HG03571 (cell line): Measurements from ENCODE around the gene MANBA.

Experiments
- ATAC-seq: cut with Tn5 transposase; IDR thresholded peaks from one replicate; pipeline ENCODE4 v1.9.1; 2021; ENCODE audit not compliant: unreplicated experiment

MANBA gene

DNA sequence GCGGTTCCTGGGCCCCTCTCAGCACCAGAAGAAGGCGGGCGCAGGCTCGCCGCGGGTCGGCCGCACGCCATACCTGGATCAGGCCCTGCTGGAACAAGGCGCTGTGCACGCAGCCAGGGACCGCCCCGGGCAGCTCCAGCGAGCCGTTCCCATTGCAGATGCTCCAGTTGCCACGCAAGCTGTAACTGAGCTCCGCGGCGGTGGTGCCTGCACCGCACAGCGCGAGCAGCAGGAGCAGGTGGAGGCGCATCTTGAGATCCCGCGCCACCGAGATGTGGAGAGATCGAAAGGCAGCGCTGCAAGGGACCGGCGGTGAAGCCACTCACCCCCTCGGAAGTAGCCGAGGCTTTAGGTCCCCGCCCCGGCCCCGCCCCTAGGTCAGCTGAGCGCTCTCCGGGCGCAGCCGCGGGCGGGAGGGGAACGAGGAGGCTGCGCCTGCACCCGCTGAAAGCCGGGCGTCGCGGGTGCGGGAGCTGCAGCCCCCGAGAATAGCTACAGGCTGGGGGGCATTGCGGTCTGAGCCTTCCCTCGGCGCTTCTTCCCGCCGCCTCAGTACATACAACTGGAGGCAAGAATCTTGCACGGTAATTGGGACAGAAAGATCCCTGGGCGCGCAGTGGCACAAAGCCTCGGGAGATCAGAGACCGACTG lies at the start of gene MANBA:
TSS of gene MANBA (minus strand) at position 324 of the 651 bp plus-strand sequence. CDS start at position 250, 74 bp downstream.
- ATAC-seq = peak; percentile 95

DNA sequence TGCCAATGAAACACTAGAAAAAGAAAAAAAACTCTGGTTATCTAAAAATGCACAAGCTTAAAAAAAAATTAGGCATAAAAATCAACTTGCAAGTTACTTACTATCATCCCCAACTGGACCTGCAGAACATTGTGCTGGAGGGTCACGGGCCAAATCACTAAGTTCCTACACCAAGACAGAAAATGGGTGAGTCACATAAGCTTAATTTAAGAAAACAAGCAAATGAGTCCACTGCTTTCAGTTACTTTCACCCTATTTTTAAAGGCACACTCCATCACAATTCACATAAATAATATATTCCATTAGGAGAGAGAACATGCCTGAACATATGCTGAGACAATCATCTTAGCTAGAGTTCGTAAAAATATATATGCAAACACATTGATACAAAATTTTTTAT lies 48.9 kb upstream of the MANBA start:
- ATAC-seq = no peak

DNA sequence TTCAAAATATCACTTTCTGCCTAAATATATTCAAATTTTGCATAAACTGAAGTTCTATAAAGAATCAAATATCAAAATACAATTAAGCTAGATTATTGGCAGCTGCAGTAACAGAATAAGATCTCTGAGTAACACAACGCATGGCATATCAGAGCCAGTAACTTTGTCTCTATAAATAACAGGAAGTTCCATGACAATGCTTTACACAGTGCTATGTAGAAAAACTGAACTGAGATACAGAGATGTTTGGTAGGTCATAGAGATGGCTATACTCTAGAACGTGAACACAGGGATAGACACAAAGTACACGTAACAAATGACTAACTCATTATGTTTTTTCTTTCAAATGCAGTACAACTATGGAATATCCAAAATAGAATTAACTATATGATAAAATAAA lies 48.4 kb upstream of the MANBA start:
- peak; percentile 57 for ATAC-seq

DNA sequence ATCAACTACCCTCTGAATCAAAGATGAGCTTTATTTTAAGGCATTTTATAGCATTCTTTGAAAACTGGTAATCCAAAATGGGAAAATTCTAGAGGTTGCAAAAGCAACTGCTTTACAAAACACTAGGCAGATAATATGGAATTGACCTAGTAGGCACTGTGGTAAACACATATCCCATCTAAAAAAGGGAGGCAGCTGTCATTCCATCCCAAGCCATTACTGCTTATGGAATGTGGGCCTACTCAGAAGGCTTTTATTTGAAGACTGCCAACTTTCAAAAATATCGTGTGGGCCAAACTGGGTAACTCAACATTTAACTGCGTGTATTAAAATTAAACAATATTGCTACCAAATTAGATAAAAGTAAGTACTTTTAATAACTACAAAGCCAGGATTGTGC lies 47.2 kb upstream of the MANBA start:
- no peak for ATAC-seq

DNA sequence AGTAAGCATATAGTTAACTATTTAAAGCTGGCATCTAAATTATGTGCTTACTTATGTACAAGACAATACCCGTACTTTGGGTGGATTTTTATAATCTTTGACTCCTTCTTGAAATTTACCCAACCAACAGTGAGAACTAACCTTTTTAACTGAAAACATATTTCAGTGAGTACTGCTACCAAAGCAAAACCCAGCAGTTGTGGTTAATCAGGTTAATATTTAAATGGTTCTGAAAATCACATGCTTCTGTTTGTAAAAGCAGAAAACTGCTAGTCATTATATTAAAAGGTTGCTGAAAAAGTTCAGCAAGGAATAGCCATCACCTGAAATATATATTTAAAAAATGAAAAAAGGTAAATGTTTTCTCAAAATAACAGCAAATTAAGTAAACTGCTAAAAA lies 46.6 kb upstream of the MANBA start:
- ATAC-seq = no peak

DNA sequence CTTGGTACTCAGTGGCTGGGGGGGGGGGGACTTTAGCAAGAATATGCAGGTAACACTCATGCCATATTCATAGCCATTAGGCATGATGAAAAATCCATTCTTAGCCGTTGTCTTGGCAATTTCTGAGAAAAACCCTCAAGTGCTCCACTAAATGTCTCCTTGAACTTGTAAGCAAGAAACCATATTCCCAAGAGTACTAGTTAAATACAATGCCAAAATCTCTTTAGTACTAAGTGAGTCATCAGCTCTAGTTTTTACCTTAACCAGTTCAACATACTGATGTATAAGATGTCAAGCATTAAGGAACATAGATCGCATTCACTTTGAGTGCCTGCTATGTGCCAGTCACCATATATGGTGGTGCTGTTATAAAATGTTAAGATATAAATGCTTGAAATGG lies 39.0 kb upstream of the MANBA start:
- no peak for ATAC-seq

DNA sequence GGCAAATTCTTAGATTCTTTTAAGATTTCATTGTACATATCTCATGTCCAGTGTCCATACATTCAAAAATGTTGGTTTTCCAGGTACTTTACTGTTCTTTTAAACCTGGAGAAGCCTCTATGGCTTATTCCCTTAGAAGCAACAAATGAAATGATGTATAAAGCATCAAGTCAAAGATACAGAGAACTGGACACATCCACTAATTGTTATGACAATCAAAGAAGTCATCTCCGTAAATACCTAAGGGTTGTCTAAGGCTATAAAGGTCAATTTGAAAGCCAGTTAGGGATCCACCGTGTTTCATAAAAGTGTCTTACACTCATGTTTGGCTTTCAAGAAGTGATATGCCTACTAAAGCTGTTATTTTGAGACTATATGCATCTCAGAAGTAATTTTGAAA lies 34.2 kb upstream of the MANBA start:
- ATAC-seq = no peak

DNA sequence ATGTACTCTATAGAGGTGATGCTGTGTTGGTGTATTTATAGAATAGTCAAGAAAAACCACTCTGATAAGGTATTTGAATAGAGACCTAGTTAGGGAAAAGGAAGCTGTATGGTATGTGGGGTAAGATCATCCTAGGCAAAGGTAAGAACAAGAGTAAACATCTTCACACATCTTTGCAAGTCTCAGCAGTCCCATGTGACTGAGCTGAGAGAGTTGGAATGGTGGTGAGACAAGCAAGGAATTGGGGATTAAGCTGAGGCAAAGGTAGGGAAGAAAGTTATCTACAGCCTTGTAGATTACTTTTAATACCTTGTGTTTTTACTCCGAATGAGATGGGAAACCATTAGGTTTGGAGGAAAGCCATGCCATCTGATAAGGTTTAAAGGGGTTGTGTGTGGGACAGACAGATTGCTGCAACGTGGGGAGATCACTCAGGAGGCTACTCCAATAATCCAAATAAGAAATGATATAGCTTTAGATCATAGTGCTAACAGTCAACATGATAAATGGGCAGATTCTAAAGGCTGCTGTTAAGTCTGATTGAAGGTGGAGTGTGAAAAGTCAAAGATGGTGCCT lies 31.7 kb upstream of the MANBA start:
- no peak for ATAC-seq

DNA sequence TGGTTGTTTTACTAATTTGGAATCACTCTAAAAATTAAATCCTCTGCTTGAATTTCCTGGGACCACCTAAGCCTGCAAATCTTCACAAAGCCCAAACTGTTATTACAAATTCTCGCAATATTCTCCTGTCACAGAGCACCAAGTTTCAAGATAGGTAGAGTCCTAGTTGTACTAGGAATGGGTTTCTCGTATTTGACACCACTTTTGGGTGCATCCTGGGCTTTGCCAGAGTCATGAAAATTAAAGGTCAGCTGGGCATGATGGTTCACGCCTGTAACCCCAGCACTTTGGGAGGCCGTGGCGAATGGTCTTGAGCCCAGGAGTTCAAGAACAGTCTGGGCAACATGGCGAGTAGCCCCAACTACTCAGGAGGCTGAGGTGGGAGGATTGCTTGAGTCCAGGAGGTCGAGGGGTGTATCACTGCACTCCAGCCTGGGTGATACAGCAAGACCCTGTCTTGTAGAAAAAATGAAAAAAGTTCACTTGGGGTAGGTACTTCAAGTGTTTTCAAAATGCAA lies 30.6 kb upstream of the MANBA start:
- ATAC-seq = no peak

DNA sequence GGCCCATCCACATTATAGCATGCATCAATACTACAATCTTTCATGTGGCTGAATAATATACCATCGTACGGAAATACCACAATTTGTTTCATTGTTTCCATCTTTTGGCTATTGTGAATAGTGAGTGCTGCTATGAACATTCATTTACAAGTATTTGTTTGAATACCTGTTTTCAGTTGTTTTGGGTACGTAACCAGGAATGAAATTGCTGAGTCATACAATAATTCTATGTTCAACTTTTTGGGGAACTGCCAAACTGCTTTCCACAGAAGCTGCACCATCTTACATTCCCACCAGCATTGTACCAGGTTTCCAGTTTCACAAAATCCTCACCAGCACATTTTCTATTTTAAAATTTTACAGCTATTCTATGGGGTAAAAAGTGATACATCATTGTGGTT lies 28.5 kb upstream of the MANBA start:
- no peak for ATAC-seq

DNA sequence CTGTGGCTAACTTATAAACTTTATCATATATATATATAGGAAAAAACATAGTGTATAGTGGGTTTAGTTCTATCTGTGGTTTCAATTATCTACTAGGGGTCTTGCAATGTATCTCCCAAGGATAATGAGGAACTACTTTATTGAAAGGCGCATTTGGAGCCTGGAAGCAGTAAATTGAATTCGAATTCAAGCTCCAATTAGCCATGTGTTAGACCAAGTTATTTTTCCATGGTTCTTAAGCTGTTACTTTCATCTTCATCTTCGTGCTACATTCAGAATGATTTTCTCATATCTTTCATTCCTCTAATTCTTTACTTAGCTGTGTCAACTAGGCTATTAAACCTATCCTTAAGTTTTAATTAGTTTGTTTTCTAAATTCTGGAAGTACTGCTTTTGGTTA lies 27.2 kb upstream of the MANBA start:
- no peak for ATAC-seq

DNA sequence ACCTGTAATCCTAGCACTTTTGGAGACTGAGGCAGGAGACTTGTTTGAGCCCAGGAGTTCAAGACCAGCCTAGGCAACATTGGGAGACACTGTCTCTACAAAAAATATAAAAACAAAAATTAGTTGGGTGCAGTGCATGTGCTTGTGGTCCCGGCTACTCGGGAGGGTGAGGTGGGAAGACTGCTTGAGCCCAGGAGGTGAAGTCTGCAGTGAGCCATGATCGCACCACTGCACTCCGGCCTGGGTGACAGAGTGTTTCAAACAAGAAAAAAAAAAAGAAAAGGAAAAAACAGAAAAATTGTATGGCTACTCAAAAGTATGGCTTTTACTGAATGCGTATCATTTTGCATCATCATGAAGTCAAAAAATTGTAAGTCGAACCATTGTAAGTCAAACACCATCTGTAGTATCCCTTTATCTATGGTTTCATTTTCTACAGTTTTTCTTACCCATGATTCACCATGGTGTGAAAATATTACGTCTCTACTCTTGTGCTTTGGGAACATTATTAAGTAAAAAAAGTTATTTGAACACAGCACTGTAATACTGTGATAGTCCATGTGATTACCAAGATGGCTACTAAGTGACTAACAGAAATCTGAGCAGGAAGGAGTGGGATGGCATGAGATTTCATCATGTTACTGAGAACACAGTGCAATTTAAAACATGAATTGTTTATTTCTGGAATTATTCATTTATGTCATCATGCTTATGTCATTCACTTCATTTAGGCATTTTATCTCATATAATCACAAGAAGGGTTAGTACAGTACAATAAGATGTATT lies 26.5 kb upstream of the MANBA start:
- no peak for ATAC-seq

DNA sequence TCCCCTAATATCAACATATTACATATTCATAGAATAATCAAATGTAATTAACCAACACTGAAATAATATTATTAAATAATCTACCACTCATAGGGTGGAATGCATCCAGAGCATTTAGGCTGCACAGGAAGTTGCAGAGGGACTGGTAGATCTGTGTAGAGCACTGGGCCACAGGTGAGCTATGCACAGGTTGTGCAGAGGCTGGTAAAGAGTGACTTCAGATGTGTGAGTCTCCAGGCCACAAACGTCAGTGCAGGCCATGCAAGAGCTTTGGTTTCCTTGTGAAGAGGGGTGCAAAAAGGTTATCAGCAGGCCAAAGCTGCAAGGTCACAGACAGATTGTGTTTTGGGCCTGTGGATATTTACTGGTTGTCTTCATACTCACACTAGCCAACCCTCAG lies 25.5 kb upstream of the MANBA start:
- ATAC-seq = no peak

DNA sequence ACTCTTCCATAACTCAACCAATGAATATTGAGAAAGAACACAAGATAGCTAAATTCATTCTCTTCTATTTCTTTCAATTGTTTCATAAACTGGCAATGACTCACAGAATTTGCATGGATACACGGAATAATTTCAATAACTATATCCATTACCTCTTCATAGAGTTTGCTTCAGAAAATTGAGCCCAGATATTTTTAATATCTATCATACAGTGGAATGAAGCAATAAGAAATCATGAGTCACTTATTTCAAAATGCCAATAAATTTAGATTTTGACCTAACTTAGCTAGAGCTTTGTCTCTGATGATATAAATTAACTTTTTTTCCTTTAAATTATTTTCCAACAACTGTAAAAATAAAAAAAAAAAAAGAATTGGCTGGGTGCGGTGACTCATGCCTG lies 22.2 kb upstream of the MANBA start:
- no peak for ATAC-seq

DNA sequence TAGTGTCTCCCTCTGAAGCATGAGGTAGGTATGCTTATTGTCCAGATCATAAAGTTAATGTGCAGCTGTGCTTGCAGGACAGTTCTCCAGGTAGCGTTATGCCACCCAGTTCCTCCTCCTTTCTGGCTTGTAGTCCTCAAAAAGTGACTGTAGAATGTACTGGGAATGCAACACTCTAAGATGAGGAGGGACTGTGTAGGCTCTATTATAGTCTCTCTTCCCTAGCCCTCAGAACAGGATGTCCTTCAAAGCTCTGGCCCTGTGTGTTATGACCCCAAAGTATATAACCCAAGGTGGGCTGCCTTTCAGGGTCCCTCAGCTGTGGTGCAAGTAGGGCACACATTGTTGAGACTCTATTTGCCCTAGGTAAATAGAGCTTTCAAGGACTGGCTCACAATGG lies 20.8 kb upstream of the MANBA start:
- no peak for ATAC-seq

DNA sequence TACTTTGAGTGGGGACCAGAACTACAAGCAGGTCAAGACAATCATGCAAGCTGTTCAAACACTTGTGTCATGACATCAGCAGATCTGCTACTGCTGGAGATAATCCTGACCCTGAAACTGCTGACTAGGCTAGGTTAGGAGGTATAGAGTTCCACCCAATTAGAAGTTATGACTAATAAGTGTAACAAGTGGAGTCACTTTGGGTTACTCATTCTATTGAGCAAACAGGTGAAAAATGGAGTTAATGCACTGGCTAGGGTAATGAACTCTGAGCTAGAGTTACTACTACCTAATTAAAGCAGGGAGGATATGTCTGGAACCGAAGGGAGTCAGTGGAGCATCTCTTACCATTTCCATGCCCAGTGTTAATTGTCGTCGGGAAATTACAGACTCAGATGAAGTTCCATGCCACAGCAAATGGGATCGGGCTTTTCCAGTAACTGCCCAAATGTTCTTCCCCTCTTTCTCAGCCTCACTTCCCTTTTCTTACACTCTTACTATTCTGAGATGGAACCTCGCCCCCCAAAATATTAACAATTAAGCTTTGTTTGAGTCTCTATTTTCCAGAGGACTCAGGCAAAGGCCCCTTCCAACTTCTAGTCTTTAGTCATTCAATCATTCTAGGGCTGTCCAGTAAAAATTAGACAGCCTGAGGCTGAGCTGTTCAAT lies 19.8 kb upstream of the MANBA start:
- no peak for ATAC-seq

DNA sequence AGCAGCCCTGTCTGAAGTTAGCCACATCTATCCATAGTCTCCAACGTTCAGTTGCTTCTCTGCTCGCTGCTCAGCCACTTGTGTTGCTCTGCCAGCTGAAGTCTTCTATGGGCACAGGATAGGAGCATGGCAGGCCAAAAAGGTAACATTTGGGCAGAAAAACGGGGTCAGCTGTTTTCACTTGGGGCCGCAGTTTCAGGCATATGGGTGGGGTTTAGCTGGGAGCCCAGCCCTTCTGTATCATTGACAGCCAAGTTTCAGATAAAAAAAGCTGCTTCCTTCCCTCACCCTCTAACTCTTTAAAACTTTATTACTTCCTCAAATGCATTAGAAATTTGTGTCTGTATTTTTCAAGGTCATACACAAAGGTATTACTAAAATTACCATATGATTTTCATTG lies 18.4 kb upstream of the MANBA start:
- ATAC-seq = no peak

DNA sequence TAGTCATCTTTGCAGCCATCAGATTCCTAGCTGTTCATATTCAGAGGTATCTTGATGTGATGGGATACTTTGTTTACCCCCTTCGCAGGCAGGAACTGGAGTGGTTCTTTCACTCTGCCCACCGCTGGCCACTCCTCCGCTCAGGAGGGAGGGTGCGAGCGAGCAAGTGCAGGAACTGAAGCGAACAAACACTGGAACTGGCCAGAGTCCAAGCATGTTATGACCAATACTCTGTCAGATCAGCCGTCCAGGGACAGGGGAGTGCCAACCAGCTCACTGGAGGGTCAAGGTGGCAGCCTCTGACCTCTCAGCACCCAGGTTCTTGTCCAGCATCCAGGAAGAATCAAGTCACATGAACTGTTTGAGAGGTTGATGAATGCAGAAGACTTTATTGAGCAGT lies 18.0 kb upstream of the MANBA start:
- no peak for ATAC-seq

DNA sequence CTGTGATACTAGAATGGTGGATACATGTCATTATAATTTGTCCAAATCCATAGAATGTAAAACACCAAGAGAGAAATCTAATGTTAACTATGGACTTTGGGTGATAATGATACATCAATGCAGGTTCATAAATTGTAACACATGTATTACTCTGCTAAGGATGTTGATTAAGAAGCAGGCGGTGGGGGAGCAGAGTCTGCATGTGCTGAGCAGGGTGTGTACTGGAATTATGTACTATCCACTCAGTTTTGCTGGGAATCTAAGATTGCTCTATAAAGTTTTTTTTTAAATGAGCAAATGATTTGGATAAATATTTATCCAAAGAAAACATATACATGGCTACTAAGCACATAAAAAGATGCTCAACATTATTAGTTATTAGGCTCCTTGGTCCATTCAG lies 15.0 kb upstream of the MANBA start:
- no peak for ATAC-seq

DNA sequence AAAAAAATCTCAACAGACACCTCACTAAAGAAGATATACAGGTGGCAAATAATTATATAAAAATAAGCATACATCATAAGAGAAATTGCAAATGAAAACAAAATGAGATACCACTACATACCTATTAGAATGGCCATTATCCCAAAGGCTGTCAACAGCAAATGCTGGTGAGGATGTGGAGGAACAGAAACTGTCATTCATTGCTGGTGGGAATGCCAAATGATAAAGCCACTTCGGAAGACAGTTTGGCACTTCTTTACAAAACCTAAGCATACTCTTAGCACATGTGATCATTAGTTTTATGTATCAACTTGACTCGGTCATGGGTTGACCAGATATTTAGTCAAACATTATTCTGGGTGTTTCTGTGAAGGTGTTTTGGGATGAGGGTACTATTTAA lies 13.5 kb upstream of the MANBA start:
- no peak for ATAC-seq

DNA sequence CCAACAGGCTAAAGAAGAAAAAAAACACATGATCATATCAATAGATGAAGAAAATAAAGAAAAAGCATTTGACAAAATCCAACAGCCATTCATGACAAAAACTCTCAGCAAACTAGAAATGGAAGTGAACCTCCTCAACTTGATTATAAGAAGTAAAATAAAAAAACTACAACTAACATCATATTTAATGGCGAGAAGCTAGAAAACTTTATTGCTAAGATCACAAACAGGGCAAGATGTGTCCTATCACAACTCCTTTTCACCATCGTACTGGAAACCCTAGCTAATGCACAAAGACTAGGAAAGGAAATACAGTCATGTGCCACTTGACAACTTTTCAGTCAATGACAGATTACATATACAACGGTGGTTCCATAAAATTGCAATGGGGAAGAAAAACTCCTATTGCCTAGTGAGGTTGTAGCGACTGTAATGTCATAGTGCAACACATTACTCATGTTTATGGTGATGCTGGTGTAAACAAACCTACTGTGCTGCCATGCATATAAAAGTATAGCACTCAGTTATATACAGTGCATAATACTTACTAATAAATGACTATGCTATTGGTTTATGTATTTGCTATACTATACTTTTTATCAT lies 12.1 kb upstream of the MANBA start:
- ATAC-seq = no peak
